ACHN (cell line): Measurements from ENCODE around the gene NPIPA1.
"Not testable (repeated sequence)": the region's sequence is repeated elsewhere in the genome, so short reads cannot be mapped to it uniquely, and the experiment has no call there.

ENCODE experiments used
- DNase-seq: peaks from one replicate; pipeline ENCODE4 v3.0.0-alpha.2; 2015
- in situ Hi-C: cut with HindIII; loops from 2 replicates; pipeline ENCODE4 v1.10.0; 2017; ENCODE audit warnings: low sequenced_read_pairs, low pct_ligation_motif_present, low pct_unique_long_range_greater_than_20kb

NPIPA1 gene

GRCh38 chr16:14937143-14937542 is at the start of gene NPIPA1:
Gene NPIPA1 (plus strand): TSS chr16:14937443. CDS start chr16:14937443, 0 bp downstream.
- DNase-seq, in situ Hi-C loops: not testable (repeated sequence)

- in situ Hi-C loops, DNase-seq: not testable (repeated sequence)
These were observed 45.1 kb upstream of the NPIPA1 start for GRCh38 chr16:14892111-14892510.

- DNase-seq, in situ Hi-C loops: not testable (repeated sequence)
These were observed 41.9 kb upstream of the NPIPA1 start for GRCh38 chr16:14895382-14895781.

- in situ Hi-C loops, DNase-seq: not testable (repeated sequence)
These were observed 41.2 kb upstream of the NPIPA1 start for GRCh38 chr16:14896023-14896422.

- DNase-seq, in situ Hi-C loops: not testable (repeated sequence)
These were observed 40.1 kb upstream of the NPIPA1 start for GRCh38 chr16:14897006-14897664.

GRCh38 chr16:14898162-14898561 is 39.1 kb upstream of the NPIPA1 start:
- DNase-seq, in situ Hi-C loops: not testable (repeated sequence)

GRCh38 chr16:14903191-14903957 is 33.9 kb upstream of the NPIPA1 start:
- in situ Hi-C loops, result not testable (repeated sequence)

GRCh38 chr16:14909744-14910143 is 27.5 kb upstream of the NPIPA1 start:
- DNase-seq, in situ Hi-C loops: not testable (repeated sequence)

More at GRCh38 chr16:14903191-14903957, 33.9 kb upstream of the NPIPA1 start:
- DNase-seq, result not testable (repeated sequence)

- in situ Hi-C loops, DNase-seq: not testable (repeated sequence)
These were observed 26.2 kb upstream of the NPIPA1 start for GRCh38 chr16:14910833-14911629.

- not testable (repeated sequence) for DNase-seq
These were observed 25.3 kb upstream of the NPIPA1 start for GRCh38 chr16:14911954-14912353.

GRCh38 chr16:14912588-14912987 is 24.7 kb upstream of the NPIPA1 start:
- not testable (repeated sequence) for DNase-seq

More at GRCh38 chr16:14911954-14912353, 25.3 kb upstream of the NPIPA1 start:
- in situ Hi-C loops, result not testable (repeated sequence)

GRCh38 chr16:14918504-14918903 is 18.7 kb upstream of the NPIPA1 start:
- in situ Hi-C loops, DNase-seq: not testable (repeated sequence)

More at GRCh38 chr16:14912588-14912987, 24.7 kb upstream of the NPIPA1 start:
- in situ Hi-C loops, result not testable (repeated sequence)

- in situ Hi-C loops, DNase-seq: not testable (repeated sequence)
These were observed 17.2 kb upstream of the NPIPA1 start for GRCh38 chr16:14919837-14920600.

GRCh38 chr16:14922285-14922684 is 15.0 kb upstream of the NPIPA1 start:
- in situ Hi-C loops, DNase-seq: not testable (repeated sequence)

- in situ Hi-C loops, DNase-seq: not testable (repeated sequence)
These were observed 14.3 kb upstream of the NPIPA1 start for GRCh38 chr16:14922968-14923367.

- in situ Hi-C loops, result not testable (repeated sequence)
These were observed 13.7 kb upstream of the NPIPA1 start for GRCh38 chr16:14923394-14924088.

GRCh38 chr16:14924359-14924758 is 12.9 kb upstream of the NPIPA1 start:
- in situ Hi-C loops, DNase-seq: not testable (repeated sequence)

More at GRCh38 chr16:14923394-14924088, 13.7 kb upstream of the NPIPA1 start:
- not testable (repeated sequence) for DNase-seq
